ENCODE data around the gene PCSK6.

DNA sequence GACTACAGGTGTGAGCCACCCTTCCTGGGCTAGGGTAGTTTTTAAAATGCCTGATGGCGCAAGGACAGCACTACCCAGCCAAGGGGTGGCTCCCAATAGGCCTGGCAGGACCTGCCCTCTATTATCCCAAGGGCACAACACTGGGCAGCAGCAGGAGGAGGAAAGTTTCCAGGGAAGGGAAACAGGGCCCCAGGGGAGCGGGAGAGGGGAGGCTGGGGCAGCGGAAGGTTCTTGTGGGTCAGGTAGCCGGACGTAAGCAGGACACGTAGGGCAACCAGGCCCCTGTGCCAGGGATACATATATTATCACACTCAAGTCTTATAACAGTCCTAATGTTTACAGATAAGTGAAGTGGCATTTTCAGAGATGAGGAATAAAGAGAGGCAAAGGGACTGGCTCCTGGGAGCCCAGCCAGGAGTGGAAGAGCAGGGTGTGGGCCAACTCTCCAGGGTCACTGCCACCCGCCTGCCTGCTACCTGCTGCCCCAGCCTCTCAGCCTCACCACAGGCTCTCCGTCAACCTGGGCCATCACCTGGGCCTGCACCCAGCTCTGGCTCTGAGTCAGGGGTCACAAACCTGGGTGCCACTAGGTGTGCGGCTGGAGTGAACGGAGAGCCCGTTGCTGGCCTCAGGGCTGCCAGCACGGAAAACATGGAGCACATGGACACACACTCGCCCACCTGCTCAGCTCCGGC, 121.3 kb downstream of the PCSK6 start:
- TF ChIP-seq, protein P1, sequence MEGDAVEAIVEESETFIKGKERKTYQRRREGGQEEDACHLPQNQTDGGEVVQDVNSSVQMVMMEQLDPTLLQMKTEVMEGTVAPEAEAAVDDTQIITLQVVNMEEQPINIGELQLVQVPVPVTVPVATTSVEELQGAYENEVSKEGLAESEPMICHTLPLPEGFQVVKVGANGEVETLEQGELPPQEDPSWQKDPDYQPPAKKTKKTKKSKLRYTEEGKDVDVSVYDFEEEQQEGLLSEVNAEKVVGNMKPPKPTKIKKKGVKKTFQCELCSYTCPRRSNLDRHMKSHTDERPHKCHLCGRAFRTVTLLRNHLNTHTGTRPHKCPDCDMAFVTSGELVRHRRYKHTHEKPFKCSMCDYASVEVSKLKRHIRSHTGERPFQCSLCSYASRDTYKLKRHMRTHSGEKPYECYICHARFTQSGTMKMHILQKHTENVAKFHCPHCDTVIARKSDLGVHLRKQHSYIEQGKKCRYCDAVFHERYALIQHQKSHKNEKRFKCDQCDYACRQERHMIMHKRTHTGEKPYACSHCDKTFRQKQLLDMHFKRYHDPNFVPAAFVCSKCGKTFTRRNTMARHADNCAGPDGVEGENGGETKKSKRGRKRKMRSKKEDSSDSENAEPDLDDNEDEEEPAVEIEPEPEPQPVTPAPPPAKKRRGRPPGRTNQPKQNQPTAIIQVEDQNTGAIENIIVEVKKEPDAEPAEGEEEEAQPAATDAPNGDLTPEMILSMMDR (IDR thresholded peaks at IDR 0.05), result no peak
- no peak for TF ChIP-seq POLR2A (IDR thresholded peaks at IDR 0.05)
- no peak for TF ChIP-seq EP300 (IDR thresholded peaks at IDR 0.05)
